HG03354 (cell line): Measurements from ENCODE around the gene FBXO24.

Source experiments
- ATAC-seq: cut with Tn5 transposase; IDR thresholded peaks from one replicate; pipeline ENCODE4 v1.9.1; 2021; ENCODE audit warnings: mild to moderate bottlenecking; ENCODE audit not compliant: unreplicated experiment, poor library complexity, severe bottlenecking

Gene FBXO24

GRCh38 chr7:100642534-100642907, 56.4 kb downstream of the FBXO24 start:
- no peak for ATAC-seq

GRCh38 chr7:100649826-100650565, 63.9 kb downstream of the FBXO24 start:
- no peak for ATAC-seq
